CD14-positive monocyte (primary cell): Measurements from ENCODE around the gene TMEM184A. TPM values are rescaled to one million over a fixed set of nuclear protein-coding genes. Genes with fewer than 3 reads are reported as not detected.

ENCODE experiments used
- DNase-seq, 3 donors: peaks; one replicate each; pipeline ENCODE4 v3.0.0-alpha.2; 2011 to 2022
- H2AFZ ChIP-seq: 2 replicates; pipeline ENCODE4 v1.6.0; 2012; ENCODE audit warnings: mild to moderate bottlenecking, low read depth, low read length, inconsistent platforms; ENCODE audit not compliant: insufficient read depth, poor library complexity, severe bottlenecking
- H3K27ac ChIP-seq, 2 donors: 1 replicate in 1 of 2; 2 replicates in 1 of 2; pipeline ENCODE4 v1.5.1; 2012 to 2013; ENCODE audit warnings: low read length in 2 of 2, control low read depth in 1 of 2, inconsistent platforms in 1 of 2, low read depth in 1 of 2, mild to moderate bottlenecking in 1 of 2
- H3K27me3 ChIP-seq, 2 donors: one replicate each; pipeline versions ENCODE4 v1.6.0 to v1.6.1; 2011 to 2013; ENCODE audit warnings: low read length in 2 of 2; ENCODE audit not compliant: control insufficient read depth in 2 of 2, insufficient read depth in 2 of 2
- H3K36me3 ChIP-seq, 2 donors: replicated peaks in 1 of 2; 1 replicate in 1 of 2; 2 replicates in 1 of 2; pipeline versions ENCODE4 v1.5.1 to v1.6.1; 2012 to 2013; ENCODE audit warnings: low read length in 2 of 2, control low read depth in 1 of 2, inconsistent platforms in 1 of 2, mild to moderate bottlenecking in 1 of 2; ENCODE audit not compliant: insufficient read depth in 2 of 2, control insufficient read depth in 1 of 2
- H3K4me1 ChIP-seq, 2 donors: 1 replicate in 1 of 2; 2 replicates in 1 of 2; pipeline versions ENCODE4 v1.5.1 to v1.6.1; 2012 to 2013; ENCODE audit warnings: low read length in 2 of 2, control low read depth in 1 of 2, inconsistent platforms in 1 of 2, mild to moderate bottlenecking in 1 of 2, moderate library complexity in 1 of 2; ENCODE audit not compliant: insufficient read depth in 2 of 2, control insufficient read depth in 1 of 2
- H3K4me2 ChIP-seq: replicated peaks from 2 replicates; pipeline ENCODE3; 2012; ENCODE audit warnings: low read length, moderate library complexity, mild to moderate bottlenecking; ENCODE audit not compliant: poor library complexity, severe bottlenecking; ENCODE audit errors: extremely low read depth
- H3K4me3 ChIP-seq, 3 experiments: fragments of 200-600 bp in 1 of 3; sonication (generic) in 1 of 3; replicated peaks in 1 of 3; 1 replicate in 2 of 3; 2 replicates in 1 of 3; pipeline ENCODE4 v1.5.1; 2011 to 2013; ENCODE audit warnings: low read length in 3 of 3, mild to moderate bottlenecking in 3 of 3, control low read depth in 2 of 3, low read depth in 2 of 3, inconsistent platforms in 1 of 3, moderate library complexity in 1 of 3
- H3K79me2 ChIP-seq: 2 replicates; pipeline ENCODE4 v1.6.0; 2012; ENCODE audit warnings: mild to moderate bottlenecking, control low read depth, inconsistent platforms, low read length, moderate library complexity; ENCODE audit not compliant: insufficient read depth
- H3K9ac ChIP-seq: 2 replicates; pipeline ENCODE4 v1.6.0; 2017; ENCODE audit warnings: low read length, mild to moderate bottlenecking; ENCODE audit not compliant: insufficient read depth, poor library complexity, severe bottlenecking
- H3K9me3 ChIP-seq, 2 donors: replicated peaks in 1 of 2; 1 replicate in 1 of 2; 2 replicates in 1 of 2; pipeline versions ENCODE4 v1.5.1 to v1.6.1; 2012 to 2013; ENCODE audit warnings: low read length in 2 of 2, control low read depth in 1 of 2; ENCODE audit not compliant: control insufficient read depth in 1 of 2, insufficient read depth in 1 of 2
- H4K20me1 ChIP-seq: 2 replicates; pipeline ENCODE4 v1.6.0; 2012; ENCODE audit warnings: mild to moderate bottlenecking, low read length, control low read depth, moderate library complexity; ENCODE audit not compliant: insufficient read depth
- H3K27ac Mint-ChIP-seq, 7 donors: one replicate each; pipeline ENCODE4 v1.8.0; 2020; ENCODE audit warnings: mild to moderate bottlenecking in 7 of 7, mixed read lengths in 7 of 7, moderate library complexity in 6 of 7, inconsistent platforms in 2 of 7
- H3K27me3 Mint-ChIP-seq, 3 donors: one replicate each; pipeline ENCODE4 v1.8.0; 2021 to 2022; ENCODE audit warnings: low read depth in 3 of 3, mild to moderate bottlenecking in 3 of 3, mixed read lengths in 3 of 3, moderate library complexity in 3 of 3, inconsistent platforms in 1 of 3
- H3K36me3 Mint-ChIP-seq, 2 donors: one replicate each; pipeline ENCODE4 v1.8.0; 2020; ENCODE audit warnings: mixed read lengths in 2 of 2, inconsistent platforms in 1 of 2, mild to moderate bottlenecking in 1 of 2
- H3K4me1 Mint-ChIP-seq: one replicate; pipeline ENCODE4 v1.8.0; 2020; ENCODE audit warnings: mild to moderate bottlenecking, mixed read lengths
- H3K4me3 Mint-ChIP-seq, 2 donors: one replicate each; pipeline ENCODE4 v1.8.0; 2020; ENCODE audit warnings: mild to moderate bottlenecking in 2 of 2, mixed read lengths in 2 of 2, moderate library complexity in 1 of 2
- H3K9me3 Mint-ChIP-seq, 7 donors: one replicate each; pipeline ENCODE4 v1.8.0; 2020 to 2022; ENCODE audit warnings: mixed read lengths in 7 of 7, mild to moderate bottlenecking in 6 of 7, moderate library complexity in 6 of 7, inconsistent platforms in 2 of 7
- WGBS: methylation state at CpG from one replicate; pipeline ENCODE4 v1.1.5; 2013; ENCODE audit warnings: missing lambda C conversion rate; ENCODE audit not compliant: insufficient coverage; 5-methylcytosine and 5-hydroxymethylcytosine counted together
- intact Hi-C, 2 donors: fragments of 100-400 bp; cut with micrococcal nuclease; formaldehyde crosslinking; loops; one replicate each; pipeline versions ENCODE4 v1.15.0 to v1.15.1; 2023
- polyA plus RNA-seq, 3 donors: library from polyadenylated mRNA; depleted of rRNA in 1 of 3; unstranded in 2 of 3; stranded (reverse) in 1 of 3; fragments of 300-500 nt in 2 of 3; fragments of >200 nt in 1 of 3; fragmentation: Illumina TruSeq in 2 of 3; gene quantifications; 1 replicate in 2 of 3; 2 replicates in 1 of 3; pipeline ENCODE4 v1.2.3, GENCODE V29; 2012 to 2021
- TF ChIP-seq, protein P1 (sequence below): fragments of 200-600 bp; IDR thresholded peaks from one replicate; pipeline ENCODE4 v1.8.0; 2022; ENCODE audit warnings: antibody characterized with exemption, mild to moderate bottlenecking

TMEM184A gene
- polyA plus RNA-seq, 3 donors: not detected

DNA sequence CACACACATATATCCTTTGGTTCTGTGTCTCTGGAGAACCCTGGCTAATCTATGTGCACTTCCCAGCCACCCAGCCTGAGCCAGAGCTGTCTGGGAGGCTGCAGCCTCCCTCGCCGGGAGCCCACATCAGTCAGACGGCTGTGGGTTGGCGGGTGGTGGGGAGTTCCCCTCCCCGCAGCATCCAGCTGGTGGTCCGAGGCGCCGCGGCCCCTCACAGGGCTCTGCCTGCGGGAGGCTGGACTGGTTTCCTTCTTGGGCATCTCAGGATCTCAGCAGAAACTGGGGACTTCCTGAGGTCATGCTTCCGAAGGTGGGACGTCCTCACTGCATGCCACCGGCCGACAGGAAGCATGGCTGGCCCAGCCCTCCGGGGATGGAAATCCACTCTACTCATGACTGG, 35.9 kb upstream of the TMEM184A start:
- no peaks in the 10 kb centered on the region for H3K36me3 ChIP-seq
- Mint-ChIP-seq H3K9me3 (peaks cover 6 to 16% (median 10%) of the 10 kb centered on the region in 7 donors), H3K4me3 (peak overlapping the region in 1 of 2 donors; percentile 31), H3K36me3 (no peaks in the 10 kb centered on the region), H3K27ac (peak overlapping the region in 1 of 7 donors; percentile 60), H3K27me3 (peaks cover 35 to 40% (median 36%) of the 10 kb centered on the region in 3 donors), H3K4me1 (no peaks in the 10 kb centered on the region)
- 0% methylated on average over 6 of the region's 15 CpGs for WGBS
- H3K9me3 ChIP-seq: peaks cover 6 to 10% of the 10 kb centered on the region in 2 donors
- intact Hi-C loops: no loop called here
- H3K4me3 ChIP-seq: no peak overlapping the region
- H3K27me3 ChIP-seq: peaks cover 2 to 20% of the 10 kb centered on the region in 2 donors
- H3K27ac ChIP-seq: no peak overlapping the region
- no peaks in the 10 kb centered on the region for H4K20me1 ChIP-seq
- no peaks in the 10 kb centered on the region for H3K79me2 ChIP-seq
- H3K4me1 ChIP-seq: no peaks in the 10 kb centered on the region
- H3K9ac ChIP-seq: no peak overlapping the region
- H3K4me2 ChIP-seq: no peak overlapping the region
- no peak overlapping the region for H2AFZ ChIP-seq
- no peak for DNase-seq
- TF ChIP-seq, protein P1, sequence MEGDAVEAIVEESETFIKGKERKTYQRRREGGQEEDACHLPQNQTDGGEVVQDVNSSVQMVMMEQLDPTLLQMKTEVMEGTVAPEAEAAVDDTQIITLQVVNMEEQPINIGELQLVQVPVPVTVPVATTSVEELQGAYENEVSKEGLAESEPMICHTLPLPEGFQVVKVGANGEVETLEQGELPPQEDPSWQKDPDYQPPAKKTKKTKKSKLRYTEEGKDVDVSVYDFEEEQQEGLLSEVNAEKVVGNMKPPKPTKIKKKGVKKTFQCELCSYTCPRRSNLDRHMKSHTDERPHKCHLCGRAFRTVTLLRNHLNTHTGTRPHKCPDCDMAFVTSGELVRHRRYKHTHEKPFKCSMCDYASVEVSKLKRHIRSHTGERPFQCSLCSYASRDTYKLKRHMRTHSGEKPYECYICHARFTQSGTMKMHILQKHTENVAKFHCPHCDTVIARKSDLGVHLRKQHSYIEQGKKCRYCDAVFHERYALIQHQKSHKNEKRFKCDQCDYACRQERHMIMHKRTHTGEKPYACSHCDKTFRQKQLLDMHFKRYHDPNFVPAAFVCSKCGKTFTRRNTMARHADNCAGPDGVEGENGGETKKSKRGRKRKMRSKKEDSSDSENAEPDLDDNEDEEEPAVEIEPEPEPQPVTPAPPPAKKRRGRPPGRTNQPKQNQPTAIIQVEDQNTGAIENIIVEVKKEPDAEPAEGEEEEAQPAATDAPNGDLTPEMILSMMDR: no peak

DNA sequence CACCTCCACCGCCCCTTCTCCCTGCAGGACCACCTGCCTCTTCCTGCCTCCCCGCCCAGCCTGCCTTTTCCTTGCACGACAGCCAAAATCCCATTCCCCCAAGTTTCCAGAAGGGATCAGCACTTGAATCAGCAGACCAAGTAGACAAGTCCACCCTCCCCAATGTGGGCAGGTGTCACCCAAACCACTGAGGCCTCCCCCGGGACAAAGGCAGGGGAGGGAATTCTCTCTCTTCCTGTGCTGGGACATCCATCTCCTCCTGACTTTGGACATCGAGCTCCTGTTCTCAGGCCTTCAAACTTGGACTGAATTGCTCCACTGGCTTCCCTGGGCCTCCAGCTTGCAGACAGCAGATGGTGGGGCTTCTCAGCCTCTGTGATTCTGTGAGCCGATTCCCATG, 35.4 kb upstream of the TMEM184A start:
- peak overlapping the region in 1 of 2 donors; percentile 31 for H3K4me3 Mint-ChIP-seq
- no peak for DNase-seq
- no peak overlapping the region for H3K9ac ChIP-seq
- no peak overlapping the region for H3K4me3 ChIP-seq
- no peaks in the 10 kb centered on the region for H3K79me2 ChIP-seq
- 76% methylated on average over 5 of the region's 6 CpGs for WGBS
- H3K4me2 ChIP-seq: no peak overlapping the region
- intact Hi-C loops: no loop called here
- no peaks in the 10 kb centered on the region for H3K4me1 ChIP-seq
- no peaks in the 10 kb centered on the region for H4K20me1 ChIP-seq
- TF ChIP-seq, protein P1: no peak
- no peak overlapping the region for H3K27ac ChIP-seq
- no peaks in the 10 kb centered on the region for H3K36me3 Mint-ChIP-seq
- peaks cover 2 to 20% of the 10 kb centered on the region in 2 donors for H3K27me3 ChIP-seq
- peaks cover 6 to 15% (median 10%) of the 10 kb centered on the region in 7 donors for H3K9me3 Mint-ChIP-seq
- H3K9me3 ChIP-seq: peaks cover 6 to 10% of the 10 kb centered on the region in 2 donors
- H3K27me3 Mint-ChIP-seq: peaks cover 33 to 40% (median 36%) of the 10 kb centered on the region in 3 donors
- H3K27ac Mint-ChIP-seq: peak overlapping the region in 1 of 7 donors; percentile 44
- no peaks in the 10 kb centered on the region for H3K36me3 ChIP-seq
- H2AFZ ChIP-seq: no peak overlapping the region
- H3K4me1 Mint-ChIP-seq: no peaks in the 10 kb centered on the region
